H1 (cell line): ENCODE data around the gene CAMTA1. TPM values are rescaled to one million over a fixed set of nuclear protein-coding genes. Genes with fewer than 3 reads are reported as not detected.

Source experiments
- CTCF ChIA-PET: fragments of 300-600 bp; sonication (Branson Sonifier 250); formaldehyde crosslinking; loops from one replicate; lab custom pipeline; 2021; ENCODE audit not compliant: partially characterized antibody; lab: Charles Lee
- POLR2A ChIA-PET: fragments of 300-600 bp; sonication (Branson Sonifier 250); formaldehyde crosslinking; loops from one replicate; lab custom pipeline; 2021; ENCODE audit warnings: inconsistent platforms; ENCODE audit not compliant: partially characterized antibody; lab: Charles Lee
- DNase-seq, 2 experiments: peaks; one replicate each; pipeline versions ENCODE4 v3.0.0 to v3.0.0-alpha.2; 2010 to 2022; ENCODE audit warnings: low spot score in 2 of 2, low read depth in 1 of 2, mixed read lengths in 1 of 2
- FAIRE-seq: peaks from 2 replicates; lab custom pipeline; 2011; peaks lifted over from hg19 to GRCh38; lab: Jason Lieb, UNC
- H2AFZ ChIP-seq: 2 replicates; pipeline ENCODE4 v1.8.1; 2012; ENCODE audit warnings: low read length, inconsistent platforms
- H2AK5ac ChIP-seq: 2 replicates; pipeline ENCODE4 v1.6.1; 2013; ENCODE audit warnings: low read depth, low read length
- H2BK120ac ChIP-seq: replicated peaks from 2 replicates; pipeline ENCODE3; 2013; ENCODE audit warnings: low read depth, low read length, inconsistent platforms
- H2BK12ac ChIP-seq: 2 replicates; pipeline ENCODE4 v1.6.1; 2013; ENCODE audit warnings: low read depth, low read length
- H2BK15ac ChIP-seq: 2 replicates; pipeline ENCODE4 v1.6.1; 2013; ENCODE audit warnings: low read length
- H2BK20ac ChIP-seq: 2 replicates; pipeline ENCODE4 v1.6.1; 2013; ENCODE audit warnings: low read length
- H2BK5ac ChIP-seq: 2 replicates; pipeline ENCODE4 v1.6.1; 2013; ENCODE audit warnings: low read depth, low read length
- H3K14ac ChIP-seq: 2 replicates; pipeline ENCODE4 v1.6.1; 2013; ENCODE audit warnings: inconsistent platforms; ENCODE audit not compliant: insufficient read length
- H3K18ac ChIP-seq: 2 replicates; pipeline ENCODE4 v1.6.1; 2013; ENCODE audit warnings: low read length; ENCODE audit errors: extremely low read depth
- H3K23ac ChIP-seq: 2 replicates; pipeline ENCODE4 v1.6.1; 2013; ENCODE audit warnings: inconsistent platforms; ENCODE audit not compliant: insufficient read length
- H3K23me2 ChIP-seq: 2 replicates; pipeline ENCODE4 v1.6.1; 2013; ENCODE audit warnings: low read depth, low read length
- H3K27ac ChIP-seq: 2 replicates; pipeline ENCODE4 v1.6.1; 2011; ENCODE audit warnings: low read depth, low read length, inconsistent platforms
- H3K27me3 ChIP-seq, 4 experiments: replicated peaks in 1 of 4; 1 replicate in 1 of 4; 2 replicates in 3 of 4; pipeline versions ENCODE4 v1.6.1 to v1.8.1; 2011 to 2013; ENCODE audit warnings: low read length in 3 of 4, mild to moderate bottlenecking in 3 of 4, inconsistent platforms in 2 of 4, mixed read lengths in 2 of 4, moderate library complexity in 1 of 4; ENCODE audit not compliant: control insufficient read depth in 3 of 4, insufficient read depth in 3 of 4; ENCODE audit errors: extremely low read depth in 1 of 4
- H3K36me3 ChIP-seq, 4 experiments: 2 replicates each; pipeline versions ENCODE4 v1.6.1 to v1.8.1; 2011 to 2013; ENCODE audit warnings: mild to moderate bottlenecking in 4 of 4, low read length in 3 of 4, moderate library complexity in 2 of 4, control low read depth in 1 of 4, inconsistent platforms in 1 of 4; ENCODE audit not compliant: insufficient read depth in 4 of 4, control insufficient read depth in 2 of 4
- H3K4ac ChIP-seq: replicated peaks from 2 replicates; pipeline ENCODE3; 2013; ENCODE audit warnings: low read length, low read depth, mixed read lengths, inconsistent platforms; ENCODE audit not compliant: insufficient read length
- H3K4me1 ChIP-seq, 4 experiments: replicated peaks in 1 of 4; 1 replicate in 1 of 4; 2 replicates in 3 of 4; pipeline versions ENCODE4 v1.6.1 to v1.8.1; 2011 to 2013; ENCODE audit warnings: low read length in 3 of 4, inconsistent platforms in 2 of 4, mixed read lengths in 1 of 4; ENCODE audit not compliant: insufficient read depth in 4 of 4, control insufficient read depth in 3 of 4
- H3K4me2 ChIP-seq, 2 experiments: 2 replicates each; pipeline versions ENCODE4 v1.6.1 to v1.8.1; 2011 to 2013; ENCODE audit warnings: low read depth in 2 of 2, low read length in 2 of 2, control low read depth in 1 of 2, inconsistent platforms in 1 of 2, mild to moderate bottlenecking in 1 of 2; ENCODE audit not compliant: insufficient read depth in 1 of 2
- H3K4me3 ChIP-seq, 4 experiments: fragments of 200-600, 300-600 bp in 1 of 4; sonication (generic), shearing (Covaris generic), sonication (Bioruptor Twin) in 1 of 4; 2 replicates each; pipeline versions ENCODE4 v1.5.1 to v1.8.1; 2011 to 2016; ENCODE audit warnings: low read length in 4 of 4, low read depth in 3 of 4, control low read depth in 2 of 4, inconsistent platforms in 2 of 4, mild to moderate bottlenecking in 2 of 4, mixed read lengths in 1 of 4, moderate library complexity in 1 of 4; ENCODE audit not compliant: insufficient read depth in 2 of 4; ENCODE audit errors: extremely low read depth in 1 of 4
- H3K56ac ChIP-seq: replicated peaks from 2 replicates; pipeline ENCODE3; 2013; ENCODE audit warnings: low read depth, mild to moderate bottlenecking, mixed read lengths, low read length, inconsistent platforms; ENCODE audit not compliant: insufficient read length
- H3K79me1 ChIP-seq: 2 replicates; pipeline ENCODE4 v1.6.1; 2013; ENCODE audit warnings: low read depth, low read length, control low read depth
- H3K79me2 ChIP-seq, 2 experiments: 2 replicates each; pipeline versions ENCODE4 v1.6.1 to v1.8.1; 2012 to 2013; ENCODE audit warnings: low read length in 2 of 2, mild to moderate bottlenecking in 2 of 2, inconsistent platforms in 1 of 2; ENCODE audit not compliant: insufficient read depth in 2 of 2, control insufficient read depth in 1 of 2
- H3K9ac ChIP-seq, 4 experiments: replicated peaks in 1 of 4; 1 replicate in 1 of 4; 2 replicates in 3 of 4; pipeline versions ENCODE4 v1.6.1 to v1.8.1; 2011 to 2013; ENCODE audit warnings: low read depth in 3 of 4, low read length in 3 of 4, control low read depth in 2 of 4, mild to moderate bottlenecking in 2 of 4, moderate library complexity in 2 of 4, inconsistent platforms in 1 of 4; ENCODE audit errors: extremely low read depth in 1 of 4
- H3K9me3 ChIP-seq, 2 experiments: 2 replicates each; pipeline versions ENCODE4 v1.6.1 to v1.8.1; 2012 to 2013; ENCODE audit warnings: mild to moderate bottlenecking in 2 of 2, moderate library complexity in 2 of 2, control low read depth in 1 of 2, inconsistent platforms in 1 of 2, low read depth in 1 of 2, low read length in 1 of 2, mixed read lengths in 1 of 2; ENCODE audit not compliant: insufficient read depth in 2 of 2
- H4K20me1 ChIP-seq, 2 experiments: replicated peaks in 1 of 2; 2 replicates each; pipeline versions ENCODE3 to v1.8.1; 2011 to 2013; ENCODE audit warnings: inconsistent platforms in 2 of 2, low read length in 2 of 2, mild to moderate bottlenecking in 1 of 2; ENCODE audit not compliant: insufficient read depth in 2 of 2, control insufficient read depth in 1 of 2
- H4K5ac ChIP-seq: 2 replicates; pipeline ENCODE4 v1.6.1; 2013; ENCODE audit warnings: low read length, low read depth, mixed read lengths, inconsistent platforms; ENCODE audit not compliant: insufficient read length
- H4K8ac ChIP-seq: 2 replicates; pipeline ENCODE4 v1.8.0; 2013; ENCODE audit warnings: mild to moderate bottlenecking, moderate library complexity, low read length, inconsistent platforms; ENCODE audit not compliant: insufficient read depth; ENCODE audit errors: extremely low read depth
- H4K91ac ChIP-seq: replicated peaks from 2 replicates; pipeline ENCODE3; 2013; ENCODE audit warnings: low read length, mixed read lengths, inconsistent platforms; ENCODE audit not compliant: insufficient read length
- MAFK ChIP-seq: IDR thresholded peaks from 2 replicates; pipeline ENCODE4 v1.6.1; 2012; ENCODE audit warnings: low read depth, mild to moderate bottlenecking, improper control_type of control experiment, low read length
- RBBP5 ChIP-seq: IDR thresholded peaks from 2 replicates; pipeline ENCODE4 v1.7.1; 2012; ENCODE audit warnings: low read depth, mild to moderate bottlenecking, inconsistent platforms, low read length, moderate library complexity, borderline replicate concordance
- TBP ChIP-seq: IDR thresholded peaks from 2 replicates; pipeline ENCODE4 v1.6.1; 2011; ENCODE audit warnings: low read depth, low read length, improper control_type of control experiment
- USF2 ChIP-seq: IDR thresholded peaks from 2 replicates; pipeline ENCODE4 v1.6.1; 2011; ENCODE audit warnings: low read length, improper control_type of control experiment
- WGBS, 2 experiments: shearing (Covaris generic) in 1 of 2; methylation state at CpG; one replicate each; pipeline versions ENCODE4 v1.1.6 to v1.1.7; 2013 to 2015; ENCODE audit warnings: low lambda C conversion rate in 2 of 2, mixed read lengths in 2 of 2, inconsistent platforms in 1 of 2, low coverage in 1 of 2, missing lambda C conversion rate in 1 of 2; ENCODE audit not compliant: insufficient replicate concordance in 2 of 2, insufficient coverage in 1 of 2, insufficient read length in 1 of 2; ENCODE audit errors: extremely low coverage in 1 of 2, missing lambda C conversion rate in 1 of 2; 5-methylcytosine and 5-hydroxymethylcytosine counted together
- polyA plus RNA-seq, 7 experiments: library from polyadenylated mRNA; depleted of rRNA in 3 of 7; stranded (reverse) in 5 of 7; unstranded in 2 of 7; fragments of >200 nt in 5 of 7; fragments of 200-250 nt in 2 of 7; gene quantifications; 1 replicate in 5 of 7; 2 replicates in 1 of 7; 4 replicates in 1 of 7; pipeline versions ENCODE4 v1.2.1 to v1.2.3, GENCODE V29; 2011 to 2013; ENCODE audit warnings: missing spikeins in 2 of 7, mixed read lengths in 2 of 7
- total RNA-seq: library from RNA; stranded (reverse); fragmentation: NEBNext Ultra II Directional; extraction: Animal tissue kit (Norgen Biotek cat#: 25700); gene quantifications from 2 replicates; pipeline ENCODE4 v1.2.1, GENCODE V29; 2021

CAMTA1 gene
- total and polyA plus RNA-seq, 2 of the 8 experiments (the other 6 are each of a cell fraction or from before 2014, with no cell fraction given): 65.0 to 119 TPM

GRCh38 chr1:7177021-7177420 lies 391.8 kb downstream of the CAMTA1 start:
- Histone ChIP-seq H2BK15ac (no peak overlapping the region), H3K9ac (no peak overlapping the region), H3K14ac (no peak overlapping the region), H3K4me2 (no peak overlapping the region), H3K27ac (no peak overlapping the region), H4K8ac (0 out of 2 replicates have a peak overlapping the region, but pooled peaks have one; percentile 28), H4K91ac (no peak overlapping the region), H4K5ac (no peak overlapping the region), H2BK12ac (no peak overlapping the region), H3K4me3 (no peak overlapping the region), H4K20me1 (no peaks in the 10 kb centered on the region), H3K27me3 (0 out of 7 replicates have a peak, but pooled peaks cover 0 to 2% (median 0%) of the 10 kb centered on the region in 4 experiments), H3K79me1 (no peaks in the 10 kb centered on the region), H3K9me3 (peaks cover 4 to 8% of the 10 kb centered on the region in 2 experiments; a peak in 3 of 4 replicates), H2BK20ac (no peak overlapping the region), H3K4me1 (peaks cover 0 to 4% (median 0%) of the 10 kb centered on the region in 4 experiments; a peak in 3 of 7 replicates), H3K18ac (no peak overlapping the region), H2AFZ (no peak overlapping the region), H3K79me2 (no peaks in the 10 kb centered on the region), H2BK120ac (no peak overlapping the region), H3K23me2 (no peaks in the 10 kb centered on the region), H3K36me3 (no peaks in the 10 kb centered on the region), H3K56ac (no peak overlapping the region), H2AK5ac (no peak overlapping the region), H2BK5ac (no peak overlapping the region), H3K4ac (no peak overlapping the region), H3K23ac (no peak overlapping the region)
- WGBS, 2 experiments: 95% methylated on average over 3 of the region's 3 CpGs; no CpG with 5 or more reads in 1 of the 2 experiments
- DNase-seq: no peak
- CTCF ChIA-PET: no interaction called here
- TF ChIP-seq USF2: no peak
- no peak for TF ChIP-seq RBBP5
- no peak for TF ChIP-seq MAFK
- no peak for TF ChIP-seq TBP
- POLR2A ChIA-PET: no interaction called here
- no peak for FAIRE-seq
